ENCODE results near the gene PTPRN2. TPM values are rescaled to one million over a fixed set of nuclear protein-coding genes. Genes with fewer than 3 reads are reported as not detected.

Gene PTPRN2
- polyA plus RNA-seq, 1 of the 3 experiments (the other 2 are of a cell fraction), result 4.0 TPM

GRCh38 chr7:157890921-157891401 lies 696.7 kb downstream of the PTPRN2 start:
- no peak for TF ChIP-seq TAF1 (IDR thresholded peaks at IDR 0.05; ENCODE audit: borderline replicate concordance, low read depth, low read length)
- TF ChIP-seq RAD21 (IDR thresholded peaks at IDR 0.05; ENCODE audit: low read length), result no peak
- TF ChIP-seq RCOR1 (IDR thresholded peaks at IDR 0.05; ENCODE audit: low read length), result no peak
- TF ChIP-seq MXI1 (IDR thresholded peaks at IDR 0.05; ENCODE audit: low read depth, low read length), result no peak
- no peak for TF ChIP-seq ZBTB33 (IDR thresholded peaks at IDR 0.05; ENCODE audit: borderline replicate concordance, low read depth)
- TF ChIP-seq TCF12 (IDR thresholded peaks at IDR 0.05), result no peak
- no peak for TF ChIP-seq POLR2AphosphoS5 (IDR thresholded peaks at IDR 0.05; ENCODE audit: low read depth, low read length)
- no peak for TF ChIP-seq FOSL2 (IDR thresholded peaks at IDR 0.05; ENCODE audit: borderline replicate concordance, low read depth)
- TF ChIP-seq USF2 (IDR thresholded peaks at IDR 0.05; ENCODE audit: borderline replicate concordance, low read depth, low read length), result no peak
- no peak for TF ChIP-seq YY1 (IDR thresholded peaks at IDR 0.05; ENCODE audit: low read depth)
- TF ChIP-seq MEF2A (IDR thresholded peaks at IDR 0.05; ENCODE audit: borderline replicate concordance, low read depth), result no peak
- TF ChIP-seq FOXM1 (IDR thresholded peaks at IDR 0.05; ENCODE audit: low read depth), result no peak
- no peak for TF ChIP-seq RFX5 (IDR thresholded peaks at IDR 0.05; ENCODE audit: low read length)
- Histone ChIP-seq H3K9me3 (no peaks in the 10 kb centered on the region), H3K4me2 (no peak overlapping the region), H3K27ac (ENCODE audit: low read depth in 2 of 2, low read length in 1 of 2) (no peak overlapping the region), H3K79me2 (ENCODE audit: insufficient read depth) (no peaks in the 10 kb centered on the region), H3K36me3 (replicated peaks in 1 of 2; ENCODE audit: control insufficient read depth in 1 of 2, insufficient read depth in 2 of 2, low read length in 1 of 2) (no peaks in the 10 kb centered on the region), H2AFZ (ENCODE audit: low read depth) (no peak overlapping the region), H3K4me1 (ENCODE audit: control insufficient read depth in 1 of 2, insufficient read depth in 2 of 2, low read depth in 1 of 2, low read length in 1 of 2) (peaks cover 0 to 5% of the 10 kb centered on the region in 2 experiments; a peak in 1 of 4 replicates), H3K4me3 (ENCODE audit: low read depth in 2 of 2, low read length in 1 of 2) (no peak overlapping the region), H3K27me3 (ENCODE audit: insufficient read depth) (no peaks in the 10 kb centered on the region), H3K9ac (no peak overlapping the region), H3K9me2 (no peaks in the 10 kb centered on the region), H4K20me1 (ENCODE audit: insufficient read depth) (no peaks in the 10 kb centered on the region), H3F3A (replicated peaks; ENCODE audit: insufficient read depth) (no peaks in the 10 kb centered on the region)
- DNase-seq, result no peak
- ChIA-PET CTCF (interaction anchor here (0.8 to 2.0 kb wide), 3 partner anchors 11 to 458 kb away, joined by 3 to 6 read pairs (median 6); no protein-coding TSS in a partner anchor), POLR2A (no interaction called here)
- 45% methylated on average over 9 of the region's 9 CpGs for WGBS (ENCODE audit: low lambda C conversion rate)

- Histone ChIP-seq H4K20me1 (ENCODE audit: insufficient read depth) (no peaks in the 10 kb centered on the region), H3K79me2 (ENCODE audit: insufficient read depth) (no peaks in the 10 kb centered on the region), H3K4me1 (ENCODE audit: control insufficient read depth in 1 of 2, insufficient read depth in 2 of 2, low read depth in 1 of 2, low read length in 1 of 2) (peaks cover 0 to 4% of the 10 kb centered on the region in 2 experiments; a peak in 1 of 4 replicates), H3K4me3 (ENCODE audit: low read depth in 2 of 2, low read length in 1 of 2) (no peak overlapping the region), H3K4me2 (no peak overlapping the region), H2AFZ (ENCODE audit: low read depth) (no peak overlapping the region), H3K9me2 (no peaks in the 10 kb centered on the region), H3K27ac (ENCODE audit: low read depth in 2 of 2, low read length in 1 of 2) (no peak overlapping the region), H3K9me3 (no peaks in the 10 kb centered on the region), H3F3A (replicated peaks; ENCODE audit: insufficient read depth) (no peaks in the 10 kb centered on the region), H3K27me3 (ENCODE audit: insufficient read depth) (no peaks in the 10 kb centered on the region), H3K9ac (no peak overlapping the region), H3K36me3 (replicated peaks in 1 of 2; ENCODE audit: control insufficient read depth in 1 of 2, insufficient read depth in 2 of 2, low read length in 1 of 2) (no peaks in the 10 kb centered on the region)
- WGBS (ENCODE audit: low lambda C conversion rate), result 23% methylated on average over 6 of the region's 6 CpGs
- POLR2A ChIA-PET, result no interaction called here
- DNase-seq, result no peak
- CTCF ChIA-PET, result interaction anchor here (1.3 kb wide), 1 partner anchor 10 kb away, joined by 4 read pairs; no protein-coding TSS in a partner anchor
- TF ChIP-seq USF2 (IDR thresholded peaks at IDR 0.05; ENCODE audit: borderline replicate concordance, low read depth, low read length), result no peak
- TF ChIP-seq RXRA (IDR thresholded peaks at IDR 0.05; ENCODE audit: borderline replicate concordance, low read depth), result no peak
- TF ChIP-seq RCOR1 (IDR thresholded peaks at IDR 0.05; ENCODE audit: low read length), result no peak
- TF ChIP-seq CHD2 (IDR thresholded peaks at IDR 0.05; ENCODE audit: low read length, partially characterized antibody), result no peak
- no peak for TF ChIP-seq JUND (IDR thresholded peaks at IDR 0.05)
- TF ChIP-seq NRF1 (IDR thresholded peaks at IDR 0.05; ENCODE audit: low read depth, low read length), result no peak
- no peak for TF ChIP-seq GATA2 (CRISPR knock-in tag; IDR thresholded peaks at IDR 0.05)
- TF ChIP-seq YY1 (IDR thresholded peaks at IDR 0.05; ENCODE audit: low read depth), result no peak
- no peak for TF ChIP-seq REST (IDR thresholded peaks at IDR 0.05; ENCODE audit: low read depth, low read length)
- no peak for TF ChIP-seq EP300 (IDR thresholded peaks at IDR 0.05; ENCODE audit: borderline replicate concordance in 1 of 2, low read depth in 1 of 2, low read length in 1 of 2)
- no peak for TF ChIP-seq ELF1 (IDR thresholded peaks at IDR 0.05)
- TF ChIP-seq EZH2phosphoT487 (IDR thresholded peaks at IDR 0.05; ENCODE audit: borderline replicate concordance, low read depth), result no peak
- TF ChIP-seq MXI1 (IDR thresholded peaks at IDR 0.05; ENCODE audit: low read depth, low read length), result no peak
Observed at GRCh38 chr7:157889480-157889879, 698.1 kb downstream of the PTPRN2 start.
